ENCODE measurements around the gene CCNYL1.

The CCNYL1 gene

DNA sequence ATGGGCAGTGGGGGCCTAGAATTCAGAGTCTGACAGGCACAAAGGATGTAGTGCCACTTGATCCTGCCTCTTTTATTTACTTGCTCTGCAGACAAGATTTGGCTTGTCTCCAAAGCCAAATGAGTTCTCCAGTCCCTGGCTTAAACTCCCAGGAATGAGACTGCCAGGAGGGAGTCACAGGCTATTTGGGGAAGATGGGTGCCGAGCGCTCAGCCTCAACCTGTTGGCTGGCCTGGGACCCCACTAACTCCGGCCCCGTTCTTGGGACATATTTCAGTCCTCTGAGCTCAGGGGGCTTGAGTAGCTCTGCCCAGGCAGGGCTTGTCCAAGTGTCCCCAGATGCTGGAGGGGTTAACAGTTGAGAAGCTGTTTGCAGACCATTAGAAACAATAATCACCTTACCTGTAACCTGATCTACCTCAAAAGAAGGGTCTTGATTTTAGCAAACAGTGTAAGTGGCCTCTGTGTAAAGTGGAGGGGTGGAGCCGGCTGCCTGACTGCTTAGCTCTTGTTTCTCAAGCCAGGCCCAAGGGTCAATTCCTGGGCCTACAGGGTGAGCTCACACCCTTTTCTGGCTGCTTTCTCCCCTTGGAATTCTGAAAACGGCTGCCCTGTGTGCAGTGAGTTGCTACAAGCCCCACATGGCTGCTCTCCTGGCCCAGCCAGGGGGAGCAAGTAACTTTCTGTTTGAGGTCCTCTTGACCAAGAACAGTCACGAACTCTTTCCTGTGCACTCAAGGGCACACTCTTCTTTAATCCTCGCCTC, 85.3 kb downstream of the CCNYL1 start:
- DNase-seq = no peak

DNA sequence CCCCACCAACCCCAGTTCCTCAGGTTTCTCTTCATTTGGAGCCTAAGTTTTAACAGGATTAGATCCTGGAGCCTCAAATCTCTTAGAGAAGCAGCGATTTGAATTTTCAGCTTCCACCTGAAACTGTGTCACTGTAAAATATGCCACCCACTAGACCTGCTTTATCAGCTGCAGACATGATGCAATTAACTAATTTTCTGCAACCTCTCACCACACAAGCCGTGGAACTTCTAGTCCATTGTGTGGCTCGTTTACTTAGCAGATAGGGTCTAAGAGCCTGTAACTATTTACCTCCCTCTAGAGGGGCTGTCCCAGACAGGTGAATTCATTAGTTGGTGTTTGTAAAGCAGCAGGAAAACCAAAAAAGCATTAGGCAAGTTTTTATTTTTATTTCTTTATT, 89.8 kb downstream of the CCNYL1 start:
- DNase-seq = no peak

DNA sequence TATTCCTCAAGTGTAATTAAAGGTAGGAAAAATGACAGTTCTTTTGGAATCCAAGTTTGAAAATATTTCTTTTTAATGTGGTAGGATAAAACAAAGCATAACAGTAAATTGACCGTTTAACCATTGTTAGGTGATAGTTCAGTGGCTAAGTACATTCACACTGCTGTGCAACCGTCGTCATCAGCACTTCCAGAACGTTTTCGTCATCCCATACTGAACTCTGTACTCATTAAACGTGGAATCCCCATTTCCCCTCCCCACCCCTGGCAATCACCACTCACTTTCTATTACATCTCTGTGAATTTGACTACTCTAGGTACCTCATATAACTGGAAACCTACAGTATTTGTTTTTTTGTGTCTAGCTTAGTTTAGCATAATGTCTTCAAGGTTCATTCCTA, 91.2 kb downstream of the CCNYL1 start:
- DNase-seq = no peak

Measured in T1000 (cell line).